CD8-positive, alpha-beta memory T cell (primary cell): ENCODE measurements around the gene C22orf31. TPM values are rescaled to one million over a fixed set of nuclear protein-coding genes. Genes with fewer than 3 reads are reported as not detected.

Source experiments
- CTCF ChIA-PET: fragments of 350-600 bp; sonication (Branson Sonifier 250); formaldehyde crosslinking; loops from one replicate; lab custom pipeline; 2021; ENCODE audit warnings: antibody characterized with exemption; lab: Charles Lee
- POLR2A ChIA-PET: fragments of 350-600 bp; sonication (Branson Sonifier 250); formaldehyde crosslinking; loops from one replicate; lab custom pipeline; 2021; ENCODE audit warnings: antibody characterized with exemption; lab: Charles Lee
- DNase-seq, 5 donors: peaks; one replicate each; pipeline versions ENCODE4 v3.0.0 to v3.0.0-alpha.2; 2020 to 2022; ENCODE audit warnings: mixed read lengths in 1 of 5
- H3K27ac ChIP-seq: one replicate; pipeline ENCODE4 v1.7.0; 2013; ENCODE audit warnings: low read depth, mild to moderate bottlenecking, low read length, moderate library complexity
- H3K27me3 ChIP-seq: 2 replicates; pipeline ENCODE4 v1.7.0; 2013; ENCODE audit warnings: low read length, mild to moderate bottlenecking; ENCODE audit not compliant: insufficient read depth, poor library complexity, severe bottlenecking
- H3K36me3 ChIP-seq: 2 replicates; pipeline ENCODE4 v1.7.0; 2013; ENCODE audit warnings: mild to moderate bottlenecking, low read length, moderate library complexity; ENCODE audit not compliant: insufficient read depth
- H3K4me1 ChIP-seq: 2 replicates; pipeline ENCODE4 v1.7.0; 2013; ENCODE audit warnings: mild to moderate bottlenecking, low read length, moderate library complexity; ENCODE audit not compliant: insufficient read depth
- H3K4me3 ChIP-seq: 2 replicates; pipeline ENCODE4 v1.7.0; 2013; ENCODE audit warnings: mild to moderate bottlenecking, low read length
- H3K9me3 ChIP-seq: 2 replicates; pipeline ENCODE4 v1.7.0; 2013; ENCODE audit warnings: mild to moderate bottlenecking, low read length
- H3K27ac Mint-ChIP-seq, 8 donors: one replicate each; pipeline ENCODE4 v1.8.0; 2020 to 2021; ENCODE audit warnings: mixed read lengths in 8 of 8, mild to moderate bottlenecking in 6 of 8, inconsistent platforms in 3 of 8, moderate library complexity in 3 of 8
- H3K27me3 Mint-ChIP-seq, 2 donors: one replicate each; pipeline ENCODE4 v1.8.0; 2020 to 2021; ENCODE audit warnings: mixed read lengths in 2 of 2, mild to moderate bottlenecking in 1 of 2, moderate library complexity in 1 of 2
- H3K36me3 Mint-ChIP-seq, 3 donors: one replicate each; pipeline ENCODE4 v1.8.0; 2020 to 2021; ENCODE audit warnings: mixed read lengths in 3 of 3, inconsistent platforms in 1 of 3, mild to moderate bottlenecking in 1 of 3
- H3K4me1 Mint-ChIP-seq, 3 donors: one replicate each; pipeline ENCODE4 v1.8.0; 2020 to 2021; ENCODE audit warnings: mixed read lengths in 3 of 3, inconsistent platforms in 1 of 3, mild to moderate bottlenecking in 1 of 3
- H3K4me3 Mint-ChIP-seq, 7 donors: one replicate each; pipeline ENCODE4 v1.8.0; 2020 to 2021; ENCODE audit warnings: mixed read lengths in 7 of 7, mild to moderate bottlenecking in 6 of 7, moderate library complexity in 4 of 7, inconsistent platforms in 2 of 7
- H3K9me3 Mint-ChIP-seq, 5 donors: one replicate each; pipeline ENCODE4 v1.8.0; 2020 to 2022; ENCODE audit warnings: mixed read lengths in 5 of 5, mild to moderate bottlenecking in 3 of 5, moderate library complexity in 2 of 5, inconsistent platforms in 1 of 5
- polyA plus RNA-seq: library from polyadenylated mRNA; unstranded; fragments of 300-500 nt; fragmentation: Illumina TruSeq; gene quantifications from one replicate; pipeline ENCODE4 v1.2.3, GENCODE V29; 2021
- total RNA-seq, 2 experiments: library from RNA; stranded (reverse); gene quantifications; one replicate each; pipeline ENCODE4 v1.2.3, GENCODE V29; 2021

Gene C22orf31
- total and polyA plus RNA-seq, 3 experiments from 2014 or later, result not detected

GRCh38 chr22:29026579-29026978 lies 35.1 kb downstream of the C22orf31 start:
- H3K36me3 Mint-ChIP-seq, result peaks cover 0 to 2% (median 0%) of the 10 kb centered on the region in 3 donors
- no peaks in the 10 kb centered on the region for H3K9me3 ChIP-seq
- no peak overlapping the region for H3K4me3 ChIP-seq
- peaks cover 6% of the 10 kb centered on the region for H3K4me1 ChIP-seq
- no peak overlapping the region for H3K27ac ChIP-seq
- ChIA-PET POLR2A (no interaction called here), CTCF (interaction anchor here (2.2 kb wide), 1 partner anchor 14 kb away, joined by 8 read pairs; no protein-coding TSS in a partner anchor)
- no peaks in the 10 kb centered on the region for H3K36me3 ChIP-seq
- no peak overlapping the region for H3K4me3 Mint-ChIP-seq
- peaks cover 30 to 60% of the 10 kb centered on the region in 2 donors for H3K27me3 Mint-ChIP-seq
- no peak overlapping the region for H3K27ac Mint-ChIP-seq
- no peak for DNase-seq
- peaks cover 6 to 17% (median 12%) of the 10 kb centered on the region in 3 donors for H3K4me1 Mint-ChIP-seq
- H3K27me3 ChIP-seq, result peaks cover 12% of the 10 kb centered on the region
- H3K9me3 Mint-ChIP-seq, result no peaks in the 10 kb centered on the region

- H3K9me3 ChIP-seq, result no peaks in the 10 kb centered on the region
- Mint-ChIP-seq H3K36me3 (peaks cover 0 to 2% (median 0%) of the 10 kb centered on the region in 3 donors), H3K27ac (no peak overlapping the region), H3K9me3 (peaks cover 0 to 3% (median 0%) of the 10 kb centered on the region in 5 donors), H3K4me3 (no peak overlapping the region), H3K4me1 (no peaks in the 10 kb centered on the region), H3K27me3 (peaks cover 20 to 30% of the 10 kb centered on the region in 2 donors)
- no peak overlapping the region for H3K27ac ChIP-seq
- DNase-seq, result no peak
- no peak overlapping the region for H3K4me3 ChIP-seq
- ChIA-PET POLR2A (no interaction called here), CTCF (no interaction called here)
- no peaks in the 10 kb centered on the region for H3K4me1 ChIP-seq
- H3K36me3 ChIP-seq, result no peaks in the 10 kb centered on the region
- H3K27me3 ChIP-seq, result no peaks in the 10 kb centered on the region
These were observed 38.3 kb downstream of the C22orf31 start for GRCh38 chr22:29023172-29023796.

GRCh38 chr22:29022101-29022817 lies 39.4 kb downstream of the C22orf31 start:
- POLR2A ChIA-PET, result no interaction called here
- CTCF ChIA-PET, result no interaction called here
- Histone ChIP-seq H3K4me1 (no peaks in the 10 kb centered on the region), H3K36me3 (no peaks in the 10 kb centered on the region), H3K27me3 (no peaks in the 10 kb centered on the region), H3K9me3 (no peaks in the 10 kb centered on the region), H3K4me3 (no peak overlapping the region), H3K27ac (no peak overlapping the region)
- H3K9me3 Mint-ChIP-seq, result peaks cover 0 to 7% (median 0%) of the 10 kb centered on the region in 5 donors
- H3K4me3 Mint-ChIP-seq, result no peak overlapping the region
- peaks cover 13 to 21% of the 10 kb centered on the region in 2 donors for H3K27me3 Mint-ChIP-seq
- no peaks in the 10 kb centered on the region for H3K4me1 Mint-ChIP-seq
- DNase-seq, result no peak
- no peak overlapping the region for H3K27ac Mint-ChIP-seq
- H3K36me3 Mint-ChIP-seq, result peaks cover 0 to 2% (median 0%) of the 10 kb centered on the region in 3 donors

DNA sequence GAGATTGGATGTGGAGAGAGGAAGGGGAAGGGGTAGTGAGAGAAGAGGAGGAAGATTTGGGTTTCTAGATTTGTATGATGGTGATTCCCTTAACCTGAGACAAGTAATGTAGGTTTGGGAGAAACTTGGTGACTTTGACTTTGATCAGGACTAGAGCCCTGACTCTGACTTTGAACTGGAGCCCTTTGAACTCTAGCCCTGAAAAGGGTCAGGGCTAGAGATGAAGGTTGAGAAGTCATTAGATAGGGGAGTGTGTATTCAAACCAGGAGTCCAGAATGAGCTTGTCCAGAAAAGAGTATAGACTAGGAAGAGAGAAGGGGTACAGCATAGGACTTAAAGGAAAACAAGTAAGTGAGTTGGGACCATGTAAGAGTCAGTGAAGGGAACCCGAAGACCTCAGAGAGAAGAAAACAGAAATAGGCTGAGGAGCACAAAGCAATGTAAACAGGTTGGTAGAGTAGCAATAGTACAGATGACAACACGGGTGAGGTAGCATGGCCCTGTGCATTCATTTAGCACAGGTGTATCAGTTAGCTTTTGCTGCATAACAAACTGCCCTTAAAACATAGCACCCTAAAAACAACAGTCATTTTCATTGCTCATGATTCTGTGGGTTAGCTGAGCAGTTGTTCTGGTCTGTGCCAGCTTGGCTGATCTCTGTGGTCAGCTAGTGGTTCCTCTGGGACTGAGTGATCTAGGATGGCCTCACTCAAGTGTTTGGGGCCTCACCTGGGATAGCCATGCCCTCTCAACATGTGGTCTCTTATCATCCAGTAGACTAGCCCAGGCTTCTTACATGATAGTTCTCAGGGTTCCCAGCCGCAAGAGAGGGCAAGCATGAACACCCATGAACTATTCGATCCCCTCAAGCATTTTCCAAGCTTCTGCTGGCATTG lies 43.1 kb downstream of the C22orf31 start:
- Histone ChIP-seq H3K4me3 (no peak overlapping the region), H3K27ac (no peak overlapping the region), H3K36me3 (no peaks in the 10 kb centered on the region), H3K9me3 (no peaks in the 10 kb centered on the region), H3K27me3 (no peaks in the 10 kb centered on the region), H3K4me1 (peaks cover 6% of the 10 kb centered on the region)
- Mint-ChIP-seq H3K9me3 (peaks cover 0 to 7% (median 0%) of the 10 kb centered on the region in 5 donors), H3K4me1 (peaks cover 0 to 11% (median 8%) of the 10 kb centered on the region in 3 donors), H3K27me3 (peaks cover 4 to 5% of the 10 kb centered on the region in 2 donors), H3K27ac (no peak overlapping the region), H3K4me3 (no peak overlapping the region), H3K36me3 (no peaks in the 10 kb centered on the region)
- no peak for DNase-seq
- CTCF ChIA-PET, result interaction anchor here (1.7 kb wide), 1 partner anchor 23 kb away, joined by 5 read pairs; no protein-coding TSS in a partner anchor
- POLR2A ChIA-PET, result no interaction called here

GRCh38 chr22:29016067-29016938 lies 45.3 kb downstream of the C22orf31 start:
- Mint-ChIP-seq H3K9me3 (peaks cover 0 to 7% (median 0%) of the 10 kb centered on the region in 5 donors), H3K27me3 (peaks cover 3 to 15% of the 10 kb centered on the region in 2 donors), H3K4me1 (peaks cover 0 to 11% (median 8%) of the 10 kb centered on the region in 3 donors), H3K4me3 (peak overlapping the region in 1 of 7 donors; percentile 47), H3K27ac (no peak overlapping the region), H3K36me3 (peaks cover 0 to 3% (median 0%) of the 10 kb centered on the region in 3 donors)
- Histone ChIP-seq H3K4me1 (peaks cover 6% of the 10 kb centered on the region), H3K27me3 (no peaks in the 10 kb centered on the region), H3K4me3 (no peak overlapping the region), H3K9me3 (no peaks in the 10 kb centered on the region), H3K27ac (no peak overlapping the region), H3K36me3 (no peaks in the 10 kb centered on the region)
- ChIA-PET CTCF (no interaction called here), POLR2A (no interaction called here)
- DNase-seq, result no peak

- H3K36me3 Mint-ChIP-seq, result peaks cover 0 to 3% (median 0%) of the 10 kb centered on the region in 3 donors
- ChIA-PET CTCF (no interaction called here), POLR2A (no interaction called here)
- Histone ChIP-seq H3K27me3 (no peaks in the 10 kb centered on the region), H3K4me3 (no peak overlapping the region), H3K4me1 (peaks cover 6% of the 10 kb centered on the region), H3K36me3 (no peaks in the 10 kb centered on the region), H3K9me3 (no peaks in the 10 kb centered on the region), H3K27ac (no peak overlapping the region)
- H3K4me1 Mint-ChIP-seq, result peaks cover 0 to 11% (median 8%) of the 10 kb centered on the region in 3 donors
- DNase-seq, result no peak
- H3K9me3 Mint-ChIP-seq, result peaks cover 0 to 7% (median 0%) of the 10 kb centered on the region in 5 donors
- H3K4me3 Mint-ChIP-seq, result no peak overlapping the region
- H3K27ac Mint-ChIP-seq, result no peak overlapping the region
- peaks cover 6 to 18% of the 10 kb centered on the region in 2 donors for H3K27me3 Mint-ChIP-seq
These were observed 46.9 kb downstream of the C22orf31 start for GRCh38 chr22:29014773-29015172.

GRCh38 chr22:29014293-29014692 lies 47.3 kb downstream of the C22orf31 start:
- Mint-ChIP-seq H3K4me3 (no peak overlapping the region), H3K36me3 (peaks cover 0 to 3% (median 0%) of the 10 kb centered on the region in 3 donors), H3K27me3 (peaks cover 3 to 18% of the 10 kb centered on the region in 2 donors), H3K27ac (no peak overlapping the region), H3K4me1 (peaks cover 0 to 11% (median 8%) of the 10 kb centered on the region in 3 donors), H3K9me3 (peaks cover 0 to 7% (median 0%) of the 10 kb centered on the region in 5 donors)
- POLR2A ChIA-PET, result no interaction called here
- Histone ChIP-seq H3K36me3 (no peaks in the 10 kb centered on the region), H3K27me3 (no peaks in the 10 kb centered on the region), H3K27ac (no peak overlapping the region), H3K9me3 (no peaks in the 10 kb centered on the region), H3K4me3 (no peak overlapping the region), H3K4me1 (peaks cover 6% of the 10 kb centered on the region)
- CTCF ChIA-PET, result no interaction called here
- no peak for DNase-seq
